Measurements from ENCODE around the gene ROCK2. TPM values are rescaled to one million over a fixed set of nuclear protein-coding genes. Genes with fewer than 3 reads are reported as not detected.

Gene ROCK2
- total and polyA plus RNA-seq, 2 of the 13 experiments (the other 11 are each of a cell fraction or from before 2014, with no cell fraction given), result 38.1 to 119 TPM

DNA sequence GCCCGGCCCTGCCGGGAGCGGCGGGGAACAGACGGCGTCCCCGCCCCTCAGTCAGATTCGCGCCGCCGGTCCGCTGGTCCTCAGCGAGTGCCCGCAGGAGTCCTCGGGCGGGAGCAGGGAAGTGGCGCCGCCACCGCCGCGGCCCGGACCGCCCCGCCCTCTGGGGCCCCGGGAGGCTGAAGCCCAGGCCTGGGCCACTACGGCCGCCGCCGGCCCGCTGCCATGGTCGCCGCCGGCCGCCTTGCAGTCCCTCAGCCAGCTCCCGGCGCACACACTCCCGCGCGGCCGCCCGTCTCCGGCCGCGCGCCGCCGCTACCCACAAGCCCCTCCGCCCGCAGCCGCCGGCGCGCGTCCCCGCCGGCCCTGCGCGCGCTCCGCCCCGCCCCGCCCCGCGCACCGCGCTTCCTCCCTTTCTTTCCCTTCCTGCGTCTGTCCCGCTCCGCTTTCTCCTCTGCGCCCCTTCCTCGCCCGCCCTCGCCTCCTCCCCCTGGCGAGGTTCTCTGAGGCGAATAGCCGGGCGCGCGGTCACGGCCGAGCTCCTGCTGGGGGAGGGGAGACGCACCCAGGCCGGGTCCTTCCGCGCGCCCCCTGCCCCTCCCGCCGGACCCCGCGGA lies at the start of gene ROCK2 (continued):
- no peak; the same call in 1 of the 2 replicates for TF ChIP-seq ZFP90 (CRISPR knock-in tag; IDR thresholded peaks at IDR 0.05; ENCODE audit: borderline replicate concordance)
- TF ChIP-seq ONECUT2 (CRISPR knock-in tag; IDR thresholded peaks at IDR 0.05), result no peak
- TF ChIP-seq HES4 (CRISPR knock-in tag; IDR thresholded peaks at IDR 0.05; ENCODE audit: borderline replicate concordance), result peak; percentile 5; the same call in 1 of the 2 replicates
- TF ChIP-seq ZSCAN25 (CRISPR knock-in tag; IDR thresholded peaks at IDR 0.05), result peak; percentile 83
- TF ChIP-seq, protein P1, sequence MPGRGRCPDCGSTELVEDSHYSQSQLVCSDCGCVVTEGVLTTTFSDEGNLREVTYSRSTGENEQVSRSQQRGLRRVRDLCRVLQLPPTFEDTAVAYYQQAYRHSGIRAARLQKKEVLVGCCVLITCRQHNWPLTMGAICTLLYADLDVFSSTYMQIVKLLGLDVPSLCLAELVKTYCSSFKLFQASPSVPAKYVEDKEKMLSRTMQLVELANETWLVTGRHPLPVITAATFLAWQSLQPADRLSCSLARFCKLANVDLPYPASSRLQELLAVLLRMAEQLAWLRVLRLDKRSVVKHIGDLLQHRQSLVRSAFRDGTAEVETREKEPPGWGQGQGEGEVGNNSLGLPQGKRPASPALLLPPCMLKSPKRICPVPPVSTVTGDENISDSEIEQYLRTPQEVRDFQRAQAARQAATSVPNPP (CRISPR knock-in tag; IDR thresholded peaks at IDR 0.05), result no peak
- no peak for TF ChIP-seq KLF12 (CRISPR knock-in tag; IDR thresholded peaks at IDR 0.05; ENCODE audit: borderline replicate concordance)
- TF ChIP-seq, protein P2, sequence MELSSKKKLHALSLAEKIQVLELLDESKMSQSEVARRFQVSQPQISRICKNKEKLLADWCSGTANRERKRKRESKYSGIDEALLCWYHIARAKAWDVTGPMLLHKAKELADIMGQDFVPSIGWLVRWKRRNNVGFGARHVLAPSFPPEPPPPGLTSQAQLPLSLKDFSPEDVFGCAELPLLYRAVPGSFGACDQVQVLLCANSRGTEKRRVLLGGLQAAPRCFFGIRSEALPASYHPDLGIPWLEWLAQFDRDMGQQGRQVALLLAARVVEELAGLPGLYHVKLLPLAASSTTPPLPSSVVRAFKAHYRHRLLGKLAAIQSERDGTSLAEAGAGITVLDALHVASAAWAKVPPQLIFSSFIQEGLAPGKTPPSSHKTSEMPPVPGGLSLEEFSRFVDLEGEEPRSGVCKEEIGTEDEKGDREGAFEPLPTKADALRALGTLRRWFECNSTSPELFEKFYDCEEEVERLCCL (CRISPR knock-in tag; IDR thresholded peaks at IDR 0.05; ENCODE audit: borderline replicate concordance), result no peak
- TF ChIP-seq ZNF350 (CRISPR knock-in tag; IDR thresholded peaks at IDR 0.05; ENCODE audit: borderline replicate concordance, low read depth), result no peak
- TF ChIP-seq GLI4 (CRISPR knock-in tag; IDR thresholded peaks at IDR 0.05; ENCODE audit: borderline replicate concordance), result no peak
- peak; percentile 38; the same call in 1 of the 2 replicates for TF ChIP-seq ZBTB38 (CRISPR knock-in tag; IDR thresholded peaks at IDR 0.05)
- TF ChIP-seq, protein P3, sequence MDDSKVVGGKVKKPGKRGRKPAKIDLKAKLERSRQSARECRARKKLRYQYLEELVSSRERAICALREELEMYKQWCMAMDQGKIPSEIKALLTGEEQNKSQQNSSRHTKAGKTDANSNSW (CRISPR knock-in tag; IDR thresholded peaks at IDR 0.05; ENCODE audit: borderline replicate concordance), result no peak
- TF ChIP-seq ZEB1 (IDR thresholded peaks at IDR 0.05; ENCODE audit: insufficient replicate concordance, low read depth), result peak; percentile 15
- TF ChIP-seq GATAD1 (CRISPR knock-in tag; IDR thresholded peaks at IDR 0.05), result no peak; the same call in 1 of the 2 replicates
- TF ChIP-seq, protein P4, sequence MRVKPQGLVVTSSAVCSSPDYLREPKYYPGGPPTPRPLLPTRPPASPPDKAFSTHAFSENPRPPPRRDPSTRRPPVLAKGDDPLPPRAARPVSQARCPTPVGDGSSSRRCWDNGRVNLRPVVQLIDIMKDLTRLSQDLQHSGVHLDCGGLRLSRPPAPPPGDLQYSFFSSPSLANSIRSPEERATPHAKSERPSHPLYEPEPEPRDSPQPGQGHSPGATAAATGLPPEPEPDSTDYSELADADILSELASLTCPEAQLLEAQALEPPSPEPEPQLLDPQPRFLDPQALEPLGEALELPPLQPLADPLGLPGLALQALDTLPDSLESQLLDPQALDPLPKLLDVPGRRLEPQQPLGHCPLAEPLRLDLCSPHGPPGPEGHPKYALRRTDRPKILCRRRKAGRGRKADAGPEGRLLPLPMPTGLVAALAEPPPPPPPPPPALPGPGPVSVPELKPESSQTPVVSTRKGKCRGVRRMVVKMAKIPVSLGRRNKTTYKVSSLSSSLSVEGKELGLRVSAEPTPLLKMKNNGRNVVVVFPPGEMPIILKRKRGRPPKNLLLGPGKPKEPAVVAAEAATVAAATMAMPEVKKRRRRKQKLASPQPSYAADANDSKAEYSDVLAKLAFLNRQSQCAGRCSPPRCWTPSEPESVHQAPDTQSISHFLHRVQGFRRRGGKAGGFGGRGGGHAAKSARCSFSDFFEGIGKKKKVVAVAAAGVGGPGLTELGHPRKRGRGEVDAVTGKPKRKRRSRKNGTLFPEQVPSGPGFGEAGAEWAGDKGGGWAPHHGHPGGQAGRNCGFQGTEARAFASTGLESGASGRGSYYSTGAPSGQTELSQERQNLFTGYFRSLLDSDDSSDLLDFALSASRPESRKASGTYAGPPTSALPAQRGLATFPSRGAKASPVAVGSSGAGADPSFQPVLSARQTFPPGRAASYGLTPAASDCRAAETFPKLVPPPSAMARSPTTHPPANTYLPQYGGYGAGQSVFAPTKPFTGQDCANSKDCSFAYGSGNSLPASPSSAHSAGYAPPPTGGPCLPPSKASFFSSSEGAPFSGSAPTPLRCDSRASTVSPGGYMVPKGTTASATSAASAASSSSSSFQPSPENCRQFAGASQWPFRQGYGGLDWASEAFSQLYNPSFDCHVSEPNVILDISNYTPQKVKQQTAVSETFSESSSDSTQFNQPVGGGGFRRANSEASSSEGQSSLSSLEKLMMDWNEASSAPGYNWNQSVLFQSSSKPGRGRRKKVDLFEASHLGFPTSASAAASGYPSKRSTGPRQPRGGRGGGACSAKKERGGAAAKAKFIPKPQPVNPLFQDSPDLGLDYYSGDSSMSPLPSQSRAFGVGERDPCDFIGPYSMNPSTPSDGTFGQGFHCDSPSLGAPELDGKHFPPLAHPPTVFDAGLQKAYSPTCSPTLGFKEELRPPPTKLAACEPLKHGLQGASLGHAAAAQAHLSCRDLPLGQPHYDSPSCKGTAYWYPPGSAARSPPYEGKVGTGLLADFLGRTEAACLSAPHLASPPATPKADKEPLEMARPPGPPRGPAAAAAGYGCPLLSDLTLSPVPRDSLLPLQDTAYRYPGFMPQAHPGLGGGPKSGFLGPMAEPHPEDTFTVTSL (CRISPR knock-in tag; IDR thresholded peaks at IDR 0.05; ENCODE audit: borderline replicate concordance), result no peak
- peak; percentile 64; the same call in 1 of the 2 replicates for TF ChIP-seq ARNT2 (CRISPR knock-in tag; IDR thresholded peaks at IDR 0.05; ENCODE audit: low read depth)
- no peak for TF ChIP-seq FOXA1 (IDR thresholded peaks at IDR 0.05)
- TF ChIP-seq FOXA1 (CRISPR knock-in tag; IDR thresholded peaks at IDR 0.05), result peak; percentile 30; the same call in 1 of the 2 replicates
- peak; percentile 85 for TF ChIP-seq SAP130 (CRISPR knock-in tag; IDR thresholded peaks at IDR 0.05; ENCODE audit: low read depth)
- peak; percentile 73 for TF ChIP-seq KMT2B (CRISPR knock-in tag; IDR thresholded peaks at IDR 0.05)
- TF ChIP-seq, protein P5, sequence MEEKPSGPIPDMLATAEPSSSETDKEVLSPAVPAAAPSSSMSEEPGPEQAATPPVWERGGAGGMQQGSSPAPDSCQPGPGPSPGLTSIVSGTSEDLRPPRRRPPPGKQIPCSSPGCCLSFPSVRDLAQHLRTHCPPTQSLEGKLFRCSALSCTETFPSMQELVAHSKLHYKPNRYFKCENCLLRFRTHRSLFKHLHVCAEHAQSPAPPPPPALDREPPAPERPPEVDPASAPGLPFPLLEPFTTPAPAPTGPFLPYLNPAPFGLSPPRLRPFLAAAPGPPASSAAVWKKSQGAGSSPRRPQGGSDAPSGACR (CRISPR knock-in tag; IDR thresholded peaks at IDR 0.05), result 0 out of 2 replicates have a peak, but pooled peaks have one; percentile 55
- peak; percentile 30 for TF ChIP-seq YY1 (IDR thresholded peaks at IDR 0.05; ENCODE audit: insufficient read depth, insufficient replicate concordance, low read depth, low read length)

Measured in HepG2 (cell line).